BLaER1 treated with 17β-estradiol and CSF1 and Interleukin-3, amounts not matched to agents 10 nM and 100 nM (cell line): Measurements from ENCODE around the gene TUT1.

ENCODE experiments used
- H3K27ac ChIP-seq, 11 experiments: shearing (Covaris generic); formaldehyde crosslinking; 2 replicates each; pipeline ENCODE4 v1.8.1; 2022
- H3K27me3 ChIP-seq, 11 experiments: shearing (Covaris generic); formaldehyde crosslinking; 2 replicates each; pipeline ENCODE4 v1.8.1; 2022
- H3K36me3 ChIP-seq, 11 experiments: shearing (Covaris generic); formaldehyde crosslinking; 2 replicates each; pipeline ENCODE4 v1.8.1; 2022
- H3K4me1 ChIP-seq, 10 experiments: shearing (Covaris generic); formaldehyde crosslinking; 2 replicates each; pipeline ENCODE4 v1.8.1; 2022
- H3K4me2 ChIP-seq, 11 experiments: shearing (Covaris generic); formaldehyde crosslinking; 2 replicates each; pipeline ENCODE4 v1.8.1; 2022
- H3K4me3 ChIP-seq, 10 experiments: shearing (Covaris generic); formaldehyde crosslinking; 2 replicates each; pipeline ENCODE4 v1.8.1; 2022
- H3K9ac ChIP-seq, 11 experiments: shearing (Covaris generic); formaldehyde crosslinking; 2 replicates each; pipeline ENCODE4 v1.8.1; 2022
- H3K9me3 ChIP-seq, 11 experiments: shearing (Covaris generic); formaldehyde crosslinking; replicated peaks in 1 of 11; 2 replicates each; pipeline ENCODE4 v1.8.1; 2022
- H4K20me1 ChIP-seq, 11 experiments: shearing (Covaris generic); formaldehyde crosslinking; 2 replicates each; pipeline ENCODE4 v1.8.1; 2022
- Cebpa-rat ChIP-seq, 11 experiments: shearing (Covaris generic); IDR thresholded peaks; 2 replicates each; pipeline ENCODE4 v1.8.1; 2022

Gene TUT1

DNA sequence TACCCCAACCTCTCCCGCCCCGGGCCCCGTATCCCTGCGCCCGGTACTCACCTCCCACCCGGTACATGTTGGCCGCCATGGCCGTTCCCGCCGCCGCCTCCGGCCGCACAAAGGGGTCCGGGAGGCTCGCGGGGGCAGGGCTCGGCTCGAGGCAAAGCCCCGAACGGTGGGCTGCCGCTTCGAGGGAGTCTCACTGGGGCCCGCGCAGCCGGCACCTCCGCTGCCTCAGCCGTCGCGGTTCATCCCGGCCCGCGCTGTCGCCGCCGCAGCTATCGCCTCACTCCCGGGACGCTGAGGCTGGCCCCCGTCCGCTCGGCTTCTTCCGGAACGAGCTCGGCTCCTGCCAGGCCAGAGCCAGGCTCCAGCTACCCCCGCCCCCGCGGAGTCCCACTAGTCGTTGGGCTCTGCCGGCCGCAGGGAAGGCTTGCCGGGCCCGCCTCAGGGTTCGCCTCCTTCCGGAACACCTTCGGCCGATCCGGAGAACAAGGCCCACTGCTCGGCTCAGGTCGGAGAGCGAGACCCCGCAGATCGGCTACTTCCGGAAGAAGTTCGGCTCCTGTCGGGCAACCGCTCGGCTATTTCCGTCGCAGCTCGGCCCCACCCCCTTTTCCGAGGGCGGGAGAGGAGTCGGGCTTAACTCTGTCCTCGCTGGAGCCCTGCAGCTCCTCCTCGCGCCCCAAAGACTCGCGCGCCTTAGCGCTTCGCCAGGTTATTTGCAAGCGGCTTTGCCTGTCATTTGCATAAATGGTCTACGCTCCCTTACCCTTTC is 10.2 kb upstream of the TUT1 start, which contains the start of gene MTA2:
MTA2 (minus strand) TSS at position 494 of the 769 bp plus-strand sequence; CDS start at position 79, 415 bp downstream.
- peaks cover 0 to 42% (median 24%) of the 10 kb centered on the region in 11 experiments; a peak in 18 of 22 replicates for H4K20me1 ChIP-seq

DNA sequence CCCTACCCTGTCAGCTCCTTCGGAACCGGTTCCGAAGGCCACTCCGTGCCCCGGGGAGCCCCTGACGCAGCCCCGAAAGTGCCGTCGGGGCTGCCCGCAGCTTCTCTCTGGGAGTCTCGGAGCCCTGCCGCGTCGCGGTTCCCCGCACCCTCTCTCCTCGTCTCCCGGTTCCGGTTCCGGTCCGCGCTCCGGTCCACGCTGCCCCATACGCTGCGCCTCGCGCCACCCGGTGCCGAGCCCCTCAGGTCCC is 9.7 kb upstream of the TUT1 start:
- H3K9me3 ChIP-seq, result no peaks in the 10 kb centered on the region
- H3K4me2 ChIP-seq, result peak overlapping the region; percentile 88 to 100 (median 98)
- H3K27me3 ChIP-seq, result no peaks in the 10 kb centered on the region
- no peak for TF ChIP-seq Cebpa-rat (IDR thresholded peaks at IDR 0.05)
- peaks cover 44 to 72% (median 61%) of the 10 kb centered on the region in 11 experiments for H3K36me3 ChIP-seq
- H3K9ac ChIP-seq, result peak overlapping the region; percentile 97 to 100 (median 99)
- peak overlapping the region; percentile 90 to 100 (median 98) for H3K4me3 ChIP-seq
- peaks cover 46 to 71% (median 61%) of the 10 kb centered on the region in 10 experiments for H3K4me1 ChIP-seq
- H3K27ac ChIP-seq, result peak overlapping the region; percentile 86 to 100 (median 99)
- peaks cover 0 to 46% (median 29%) of the 10 kb centered on the region in 11 experiments; a peak in 18 of 22 replicates for H4K20me1 ChIP-seq

More for the DNA sequence above, 10.2 kb upstream of the TUT1 start, which contains the start of gene MTA2:
- H3K27me3 ChIP-seq, result no peaks in the 10 kb centered on the region
- peaks cover 43 to 71% (median 59%) of the 10 kb centered on the region in 11 experiments for H3K36me3 ChIP-seq
- no peak for TF ChIP-seq Cebpa-rat (IDR thresholded peaks at IDR 0.05)
- peak within 1 kb of the TSS; percentile 95 to 100 (median 98) for H3K4me2 ChIP-seq
- H3K27ac ChIP-seq, result peak within 1 kb of the TSS; percentile 86 to 100 (median 99)
- H3K4me1 ChIP-seq, result peaks cover 46 to 72% (median 60%) of the 10 kb centered on the region in 10 experiments
- H3K4me3 ChIP-seq, result peak within 1 kb of the TSS; percentile 90 to 100 (median 98)
- H3K9me3 ChIP-seq, result no peaks in the 10 kb centered on the region
- H3K9ac ChIP-seq, result peak within 1 kb of the TSS; percentile 97 to 100 (median 99)

DNA sequence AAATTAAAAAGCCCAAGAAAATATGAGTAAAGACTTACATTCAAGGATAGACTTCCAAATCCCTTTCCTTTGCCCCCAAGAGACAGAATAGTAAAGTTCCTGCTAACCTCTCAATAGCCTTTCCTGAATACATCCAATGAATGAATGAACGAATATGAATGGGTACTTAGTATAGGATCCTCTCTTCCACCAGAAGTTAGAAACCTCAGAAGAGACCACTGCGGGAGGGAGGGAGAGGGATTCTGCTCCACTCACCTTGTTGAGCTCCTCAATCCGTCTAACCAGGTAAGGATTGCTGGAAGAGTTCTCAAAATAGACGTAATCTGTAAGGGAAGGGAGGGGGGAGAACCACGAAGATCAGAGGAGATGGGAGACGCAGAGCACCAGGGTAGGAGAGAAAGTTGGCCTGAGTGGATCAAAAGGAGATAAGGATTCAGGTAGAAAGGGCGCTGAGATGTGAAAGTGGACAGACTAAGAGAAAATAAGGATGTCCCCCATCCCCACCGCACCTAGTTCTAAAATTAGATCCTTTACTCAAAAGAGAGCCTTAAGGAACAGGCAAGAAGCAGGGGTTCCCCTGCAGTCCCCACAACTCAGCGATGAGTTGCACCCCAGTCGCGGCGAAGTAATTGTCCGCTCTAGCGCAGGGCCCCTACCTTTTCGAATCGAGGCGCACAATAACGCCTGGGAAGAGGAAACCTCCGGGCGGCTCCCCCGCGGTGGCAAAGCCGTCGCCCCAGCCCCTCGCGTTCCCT is 9.2 kb upstream of the TUT1 start:
- H3K36me3 ChIP-seq, result peaks cover 44 to 72% (median 61%) of the 10 kb centered on the region in 11 experiments
- no peaks in the 10 kb centered on the region for H3K9me3 ChIP-seq
- H3K9ac ChIP-seq, result peak overlapping the region; percentile 97 to 100 (median 99)
- peak overlapping the region; percentile 90 to 100 (median 98) for H3K4me3 ChIP-seq
- H4K20me1 ChIP-seq, result peaks cover 0 to 51% (median 34%) of the 10 kb centered on the region in 11 experiments; a peak in 18 of 22 replicates
- H3K4me1 ChIP-seq, result peaks cover 46 to 66% (median 58%) of the 10 kb centered on the region in 10 experiments
- H3K27ac ChIP-seq, result peak overlapping the region; percentile 86 to 100 (median 99)
- peak overlapping the region; percentile 88 to 100 (median 98) for H3K4me2 ChIP-seq
- no peaks in the 10 kb centered on the region for H3K27me3 ChIP-seq
- no peak for TF ChIP-seq Cebpa-rat (IDR thresholded peaks at IDR 0.05)

DNA sequence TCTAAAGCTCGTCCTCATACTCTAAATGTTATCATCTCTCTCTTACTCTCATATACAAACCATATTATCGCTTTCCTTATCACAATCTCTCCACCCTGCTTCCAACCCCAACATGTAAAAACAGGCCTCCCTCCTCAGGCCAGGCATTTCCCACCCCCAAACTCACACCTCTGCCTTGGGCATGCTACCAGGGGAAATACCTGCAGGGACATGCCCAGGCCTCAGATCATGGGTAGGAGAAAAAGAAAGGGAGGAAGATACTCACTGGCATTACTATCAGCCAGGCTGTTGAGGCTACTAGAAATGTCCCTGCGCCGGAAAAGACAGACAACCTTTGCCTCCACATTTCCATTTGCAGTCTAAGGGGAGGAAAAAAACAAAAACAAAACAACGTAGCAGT is 8.6 kb upstream of the TUT1 start:
- H3K4me3 ChIP-seq, result peak overlapping the region; percentile 90 to 100 (median 98)

DNA sequence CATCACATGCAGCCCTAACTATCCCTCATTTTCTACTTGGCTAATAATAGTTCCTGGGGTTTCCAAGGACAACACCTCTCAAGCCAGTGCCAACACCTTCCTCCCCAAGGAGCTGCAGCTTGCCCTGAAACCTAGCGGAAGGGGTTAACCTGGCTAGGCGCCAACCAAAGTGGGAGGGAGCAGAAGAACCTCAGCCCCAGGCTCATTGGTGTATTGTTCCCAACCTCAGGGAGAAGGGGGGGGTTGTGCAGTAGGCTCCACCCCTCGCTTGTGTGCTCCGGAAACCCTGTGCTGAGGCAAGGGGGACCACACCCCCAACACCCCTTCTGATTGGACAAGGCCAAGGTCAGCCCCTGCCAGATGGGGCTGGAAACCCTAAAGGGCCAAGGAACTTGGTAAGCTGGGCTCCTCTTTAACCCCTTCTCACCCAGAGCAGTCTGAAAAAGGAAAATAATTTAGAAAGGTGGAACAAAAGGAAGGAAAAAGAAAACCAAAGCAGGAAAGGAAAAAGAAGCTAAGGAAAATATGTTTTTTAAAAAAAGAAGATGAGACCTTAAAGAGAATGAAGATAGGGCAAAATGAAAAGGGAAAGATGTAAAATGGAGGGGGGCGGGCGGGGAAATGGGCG is 7.9 kb upstream of the TUT1 start:
- H3K4me2 ChIP-seq, result peak overlapping the region; percentile 88 to 100 (median 98)
- H3K9ac ChIP-seq, result peak overlapping the region; percentile 97 to 100 (median 99)
- H3K9me3 ChIP-seq, result no peaks in the 10 kb centered on the region
- H3K36me3 ChIP-seq, result peaks cover 49 to 72% (median 64%) of the 10 kb centered on the region in 11 experiments
- no peak for TF ChIP-seq Cebpa-rat (IDR thresholded peaks at IDR 0.05)
- H3K4me1 ChIP-seq, result peaks cover 37 to 55% (median 48%) of the 10 kb centered on the region in 10 experiments
- H4K20me1 ChIP-seq, result peaks cover 0 to 60% (median 42%) of the 10 kb centered on the region in 11 experiments; a peak in 18 of 22 replicates
- peak overlapping the region; percentile 90 to 100 (median 98) for H3K4me3 ChIP-seq
- H3K27me3 ChIP-seq, result no peaks in the 10 kb centered on the region
- H3K27ac ChIP-seq, result peak overlapping the region; percentile 61 to 100 (median 99); a peak in 21 of 22 replicates

More for the DNA sequence above, 8.6 kb upstream of the TUT1 start:
- Histone ChIP-seq H3K27ac (peak overlapping the region; percentile 61 to 100 (median 99); a peak in 21 of 22 replicates), H3K4me1 (peaks cover 43 to 60% (median 52%) of the 10 kb centered on the region in 10 experiments), H3K27me3 (no peaks in the 10 kb centered on the region), H3K9me3 (no peaks in the 10 kb centered on the region), H3K4me2 (peak overlapping the region; percentile 88 to 100 (median 98)), H4K20me1 (peaks cover 0 to 57% (median 39%) of the 10 kb centered on the region in 11 experiments; a peak in 18 of 22 replicates), H3K36me3 (peaks cover 44 to 72% (median 61%) of the 10 kb centered on the region in 11 experiments), H3K9ac (peak overlapping the region; percentile 97 to 100 (median 99))
- TF ChIP-seq Cebpa-rat (IDR thresholded peaks at IDR 0.05), result no peak

DNA sequence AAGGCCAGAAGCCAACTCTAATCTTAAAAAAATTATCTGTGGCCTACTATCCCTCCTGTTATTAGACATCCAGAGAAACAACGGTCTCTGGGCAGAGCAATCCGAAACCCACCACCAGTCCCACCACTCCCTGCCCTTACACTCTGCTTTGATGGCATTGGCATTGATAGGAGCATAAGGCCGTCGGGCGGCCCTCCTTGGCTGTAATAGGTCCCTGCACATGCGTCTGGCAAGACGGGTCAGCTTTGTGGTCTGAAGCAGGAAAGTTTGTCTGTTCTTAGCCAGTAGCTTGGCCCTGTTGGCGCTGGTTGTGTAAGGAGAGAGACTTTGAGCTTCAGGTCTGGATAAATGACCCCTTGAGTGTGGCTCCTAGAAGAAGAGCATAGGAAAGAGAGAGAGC is 3.8 kb upstream of the TUT1 start:
- H3K27ac ChIP-seq, result peak overlapping the region in 3 of 11 experiments; percentile 10 to 40 (median 16); a peak in 3 of 22 replicates
- H3K4me1 ChIP-seq, result peaks cover 53 to 62% (median 59%) of the 10 kb centered on the region in 10 experiments
- TF ChIP-seq Cebpa-rat (IDR thresholded peaks at IDR 0.05), result no peak
- H3K9ac ChIP-seq, result peak overlapping the region in 10 of 11 experiments; percentile 27 to 100 (median 44); a peak in 12 of 22 replicates
- H3K4me3 ChIP-seq, result no peak overlapping the region
- peaks cover 49 to 72% (median 70%) of the 10 kb centered on the region in 11 experiments for H3K36me3 ChIP-seq
- H4K20me1 ChIP-seq, result peaks cover 0 to 59% (median 42%) of the 10 kb centered on the region in 11 experiments; a peak in 17 of 22 replicates
- H3K9me3 ChIP-seq, result no peaks in the 10 kb centered on the region
- no peaks in the 10 kb centered on the region for H3K27me3 ChIP-seq
- H3K4me2 ChIP-seq, result no peak overlapping the region

DNA sequence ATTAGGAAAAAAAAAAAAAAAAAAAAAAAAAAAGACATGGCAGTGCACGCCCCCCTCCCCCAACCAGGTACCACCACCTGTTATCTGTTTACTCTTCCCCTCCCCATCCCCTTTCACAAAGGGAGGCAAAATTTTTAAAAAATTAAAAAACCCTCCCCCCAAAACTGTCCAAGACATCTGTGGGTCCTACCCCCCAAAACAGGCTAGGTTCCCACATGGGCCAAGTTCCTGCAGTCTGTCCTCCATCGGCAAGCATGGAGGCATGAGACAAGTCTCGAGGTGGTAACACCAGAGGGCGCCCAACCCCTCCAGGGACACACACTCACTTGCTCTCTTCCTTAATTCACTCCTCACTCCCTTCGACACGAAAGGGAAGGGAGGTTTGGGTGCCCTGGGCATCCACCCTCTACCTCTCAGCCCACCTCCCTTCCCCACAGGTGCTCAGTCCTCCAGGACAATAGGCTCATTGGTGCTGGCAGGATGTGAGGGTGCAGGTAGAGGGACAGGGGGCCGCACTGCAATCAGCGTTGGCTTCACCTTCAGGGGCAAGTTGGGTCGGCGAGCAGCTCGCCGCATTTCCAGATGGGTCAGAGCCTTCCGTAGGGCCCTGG is 2.2 kb upstream of the TUT1 start:
- Histone ChIP-seq H3K27me3 (no peaks in the 10 kb centered on the region), H3K4me2 (peak overlapping the region; percentile 88 to 97 (median 93))

More for the DNA sequence above, 2.2 kb upstream of the TUT1 start:
- no peaks in the 10 kb centered on the region for H3K9me3 ChIP-seq
- H3K4me3 ChIP-seq, result peak overlapping the region in 2 of 10 experiments; percentile 80 to 84; a peak in 1 of 20 replicates
- H4K20me1 ChIP-seq, result peaks cover 0 to 51% (median 38%) of the 10 kb centered on the region in 11 experiments; a peak in 17 of 22 replicates
- H3K9ac ChIP-seq, result peak overlapping the region in 8 of 11 experiments; percentile 4 to 97 (median 91); a peak in 9 of 22 replicates
- H3K27ac ChIP-seq, result peak overlapping the region in 7 of 11 experiments; percentile 35 to 95 (median 92); a peak in 10 of 22 replicates
- H3K4me1 ChIP-seq, result peaks cover 53 to 65% (median 59%) of the 10 kb centered on the region in 10 experiments
- peaks cover 55 to 69% (median 67%) of the 10 kb centered on the region in 11 experiments for H3K36me3 ChIP-seq
- no peak for TF ChIP-seq Cebpa-rat (IDR thresholded peaks at IDR 0.05)
